Cardiac fibroblast (primary cell): ENCODE measurements around the gene TMPRSS9.

Experiments
- DNase-seq, 2 donors: peaks; one replicate each; pipeline versions ENCODE4 v3.0.0 to v3.0.0-alpha.2; 2010; ENCODE audit warnings: low read depth in 2 of 2
- H3K4me3 ChIP-seq, 2 donors: replicated peaks in 1 of 2; 1 replicate in 1 of 2; 2 replicates in 1 of 2; pipeline ENCODE4 v1.5.1; 2011; ENCODE audit warnings: low read depth in 2 of 2, low read length in 2 of 2, mild to moderate bottlenecking in 2 of 2, moderate library complexity in 1 of 2
- TF ChIP-seq, protein P1 (sequence below): IDR thresholded peaks from one replicate; pipeline ENCODE4 v1.5.1; 2011; ENCODE audit warnings: low read depth, mild to moderate bottlenecking, low read length, inconsistent platforms

TMPRSS9 gene

DNA sequence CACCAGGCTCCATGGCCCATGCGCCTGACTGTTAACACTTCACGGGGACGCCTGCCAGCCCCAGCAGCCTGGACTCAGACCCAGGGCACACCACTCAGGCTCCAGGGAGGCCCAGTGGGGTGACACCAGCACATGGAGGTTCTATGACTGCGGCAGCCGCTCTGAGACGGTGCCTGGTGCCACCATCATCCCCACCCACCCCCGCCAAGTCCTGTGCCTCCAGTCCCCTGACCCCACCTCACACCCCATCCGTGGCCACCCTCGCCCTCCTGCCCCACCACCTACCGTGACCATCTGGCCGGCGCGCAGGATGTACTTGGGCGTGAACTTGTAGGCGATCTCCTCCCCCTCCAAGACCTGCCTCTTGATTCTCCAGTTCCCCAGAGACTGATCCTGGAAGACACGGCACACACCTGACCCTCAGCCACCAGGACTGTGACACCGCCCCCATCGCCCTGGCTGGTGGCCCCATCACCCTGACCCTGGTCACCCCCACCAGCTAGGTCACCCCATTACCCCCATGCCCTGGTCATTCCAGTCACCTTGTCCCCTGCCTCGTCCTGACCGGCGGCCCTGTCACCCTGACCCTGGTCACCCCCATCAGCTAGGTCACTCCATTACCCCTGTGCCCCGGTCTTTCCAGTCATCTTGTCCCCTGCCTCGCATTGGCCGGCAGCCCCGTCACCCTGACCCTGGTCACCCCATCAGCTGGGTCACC, 72.2 kb downstream of the TMPRSS9 start:
- no peak overlapping the region for H3K4me3 ChIP-seq
- DNase-seq, result no peak
- TF ChIP-seq, protein P1, sequence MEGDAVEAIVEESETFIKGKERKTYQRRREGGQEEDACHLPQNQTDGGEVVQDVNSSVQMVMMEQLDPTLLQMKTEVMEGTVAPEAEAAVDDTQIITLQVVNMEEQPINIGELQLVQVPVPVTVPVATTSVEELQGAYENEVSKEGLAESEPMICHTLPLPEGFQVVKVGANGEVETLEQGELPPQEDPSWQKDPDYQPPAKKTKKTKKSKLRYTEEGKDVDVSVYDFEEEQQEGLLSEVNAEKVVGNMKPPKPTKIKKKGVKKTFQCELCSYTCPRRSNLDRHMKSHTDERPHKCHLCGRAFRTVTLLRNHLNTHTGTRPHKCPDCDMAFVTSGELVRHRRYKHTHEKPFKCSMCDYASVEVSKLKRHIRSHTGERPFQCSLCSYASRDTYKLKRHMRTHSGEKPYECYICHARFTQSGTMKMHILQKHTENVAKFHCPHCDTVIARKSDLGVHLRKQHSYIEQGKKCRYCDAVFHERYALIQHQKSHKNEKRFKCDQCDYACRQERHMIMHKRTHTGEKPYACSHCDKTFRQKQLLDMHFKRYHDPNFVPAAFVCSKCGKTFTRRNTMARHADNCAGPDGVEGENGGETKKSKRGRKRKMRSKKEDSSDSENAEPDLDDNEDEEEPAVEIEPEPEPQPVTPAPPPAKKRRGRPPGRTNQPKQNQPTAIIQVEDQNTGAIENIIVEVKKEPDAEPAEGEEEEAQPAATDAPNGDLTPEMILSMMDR, result no peak

DNA sequence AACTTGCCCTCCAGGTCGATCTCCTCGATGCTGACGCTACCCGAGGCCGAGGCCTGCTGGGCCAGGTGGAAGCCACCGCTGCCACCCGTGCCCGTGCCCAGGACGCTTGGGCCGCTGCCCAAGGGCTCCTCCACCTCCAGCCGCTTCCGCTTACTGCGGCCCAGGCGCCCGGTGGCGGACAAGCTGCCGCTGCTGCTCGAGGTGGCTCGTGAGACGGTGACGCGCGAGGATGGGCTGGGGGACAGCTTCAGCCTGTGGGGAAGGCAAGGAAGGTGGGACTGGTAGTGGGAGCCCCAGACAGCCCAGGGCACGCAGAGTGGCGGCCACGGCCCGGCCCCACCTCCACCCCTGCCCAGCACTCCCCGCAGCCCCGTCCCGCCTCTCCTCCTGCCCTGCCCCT, 73.8 kb downstream of the TMPRSS9 start:
- TF ChIP-seq, protein P1, result no peak
- H3K4me3 ChIP-seq, result no peak overlapping the region
- no peak for DNase-seq

- no peak for DNase-seq
- no peak overlapping the region for H3K4me3 ChIP-seq
- TF ChIP-seq, protein P1, result no peak
Measured at GRCh38 chr19:2434267-2434666, 74.2 kb downstream of the TMPRSS9 start.

DNA sequence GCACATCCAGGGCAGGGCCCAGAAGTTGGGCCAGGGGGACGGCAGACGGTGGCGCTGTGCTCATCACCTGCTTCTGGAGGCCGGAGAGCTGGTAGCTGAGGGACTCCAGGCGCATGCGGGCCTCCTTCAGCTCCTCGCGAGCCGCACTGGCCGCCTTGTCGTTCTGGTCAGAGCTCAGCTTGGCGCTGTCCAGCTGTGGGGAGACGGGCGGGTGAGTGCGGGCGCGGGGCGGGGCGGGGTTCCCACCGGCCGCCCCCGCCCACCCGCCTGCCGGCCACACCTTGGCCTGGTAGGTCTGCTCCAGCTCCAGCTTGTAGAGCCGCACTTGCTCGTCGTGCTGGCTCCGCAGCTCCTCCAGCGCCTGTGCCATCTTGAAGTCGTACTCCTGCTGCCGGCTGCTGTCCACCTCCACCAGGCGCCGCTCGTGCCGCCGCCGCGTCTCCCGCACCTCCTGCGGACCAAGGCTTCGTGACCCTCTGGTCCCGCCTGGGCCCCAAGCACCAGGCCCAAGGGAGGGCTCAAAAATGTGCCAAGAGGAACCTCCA, 74.7 kb downstream of the TMPRSS9 start:
- DNase-seq, result no peak
- H3K4me3 ChIP-seq, result no peak overlapping the region
- TF ChIP-seq, protein P1, result no peak

- no peak for DNase-seq
- H3K4me3 ChIP-seq, result no peak overlapping the region
- TF ChIP-seq, protein P1, result no peak
Measured at GRCh38 chr19:2436384-2436783, 76.3 kb downstream of the TMPRSS9 start.

- TF ChIP-seq, protein P1, result no peak
- no peak overlapping the region for H3K4me3 ChIP-seq
- no peak for DNase-seq
Measured at GRCh38 chr19:2436926-2437325, 76.9 kb downstream of the TMPRSS9 start.
